GM12878 (cell line): ENCODE results near the gene VWA5B2. TPM values are rescaled to one million over a fixed set of nuclear protein-coding genes. Genes with fewer than 3 reads are reported as not detected.

Experiments
- ATAC-seq: fragments of 200-7000 bp; cut with Tn5 transposase; 3 replicates; pipeline ENCODE4 v1.9.1; 2020; ENCODE audit warnings: mild to moderate bottlenecking, moderate library complexity
- BruUV-seq: library from RNA; stranded (reverse); fragments of 400-500 nt; replicated peaks from 2 replicates; lab custom pipeline; 2021; lab: Mats Ljungman, UMichigan
- CTCF ChIA-PET: fragments of 300-600 bp; sonication (Branson Sonifier 250); formaldehyde crosslinking; extraction: SDS; loops from one replicate; lab custom pipeline; 2021; ENCODE audit warnings: inconsistent platforms; lab: Yijun Ruan, JAX
- POLR2A ChIA-PET: fragments of 350-600 bp; formaldehyde crosslinking; extraction: SDS; loops from one replicate; lab custom pipeline; 2021; ENCODE audit warnings: inconsistent platforms; lab: Charles Lee
- RAD21 ChIA-PET: fragments of 300-600 bp; sonication (Branson Sonifier 250); formaldehyde crosslinking; loops from one replicate; lab custom pipeline; 2023; ENCODE audit warnings: antibody characterized with exemption; ENCODE audit not compliant: unreplicated experiment; lab: Charles Lee
- SMC1A ChIA-PET: fragments of 300-600 bp; sonication (Branson Sonifier 250); formaldehyde crosslinking; loops from one replicate; lab custom pipeline; 2023; ENCODE audit not compliant: unreplicated experiment, uncharacterized antibody; lab: Charles Lee
- DNase-seq: peaks from one replicate; pipeline ENCODE4 v3.0.0-alpha.2; 2011; ENCODE audit warnings: low read depth, low spot score
- FAIRE-seq: peaks from 3 replicates; lab custom pipeline; 2011; peaks lifted over from hg19 to GRCh38; lab: Jason Lieb, UNC
- H2AFZ ChIP-seq: 2 replicates; pipeline ENCODE4 v1.6.0; 2011; ENCODE audit warnings: low read depth, low read length, control low read depth; ENCODE audit not compliant: control insufficient read depth
- H3K27ac ChIP-seq: 2 replicates; pipeline ENCODE4 v1.5.1; 2011; ENCODE audit warnings: control low read depth; ENCODE audit not compliant: control insufficient read depth, insufficient read depth
- H3K27me3 ChIP-seq, 2 experiments: replicated peaks in 1 of 2; 2 replicates each; pipeline versions ENCODE4 v1.6.0 to v1.6.1; 2011; ENCODE audit warnings: low read length in 1 of 2; ENCODE audit not compliant: control insufficient read depth in 2 of 2, insufficient read depth in 2 of 2
- H3K36me3 ChIP-seq, 2 experiments: 2 replicates each; pipeline ENCODE4 v1.5.1; 2011; ENCODE audit warnings: low read length in 1 of 2; ENCODE audit not compliant: control insufficient read depth in 2 of 2, insufficient read depth in 2 of 2
- H3K4me1 ChIP-seq: 2 replicates; pipeline ENCODE4 v1.6.1; 2011; ENCODE audit warnings: mild to moderate bottlenecking, low read length, moderate library complexity, mixed read lengths; ENCODE audit not compliant: control insufficient read depth, insufficient read depth
- H3K4me2 ChIP-seq: 2 replicates; pipeline ENCODE4 v1.6.0; 2011; ENCODE audit warnings: control low read depth; ENCODE audit not compliant: control insufficient read depth, insufficient read depth
- H3K4me3 ChIP-seq: fragments of 200-600 bp; sonication (generic); 2 replicates; pipeline ENCODE4 v1.5.1; 2016
- H3K79me2 ChIP-seq: 2 replicates; pipeline ENCODE4 v1.6.0; 2011; ENCODE audit warnings: low read length; ENCODE audit not compliant: control insufficient read depth, insufficient read depth
- H3K9ac ChIP-seq: 2 replicates; pipeline ENCODE4 v1.8.0; 2011; ENCODE audit warnings: low read length, control low read depth, mixed read lengths; ENCODE audit not compliant: control insufficient read depth, insufficient read depth
- H3K9me3 ChIP-seq: replicated peaks from 3 replicates; pipeline ENCODE4 v1.5.1; 2011; ENCODE audit warnings: mild to moderate bottlenecking, low read length; ENCODE audit not compliant: control insufficient read depth, insufficient read depth
- H4K20me1 ChIP-seq: 2 replicates; pipeline ENCODE4 v1.6.0; 2011; ENCODE audit not compliant: control insufficient read depth, insufficient read depth
- BCL11A ChIP-seq: IDR thresholded peaks from 2 replicates; pipeline ENCODE4 v1.6.1; 2011; ENCODE audit warnings: low read depth, low read length
- BRCA1 ChIP-seq: IDR thresholded peaks from 2 replicates; pipeline ENCODE4 v1.6.1; 2011; ENCODE audit warnings: low read depth, low read length, improper control_type of control experiment
- CBFB ChIP-seq: IDR thresholded peaks from 2 replicates; pipeline ENCODE4 v1.6.1; 2016; ENCODE audit warnings: antibody characterized with exemption, low read depth
- HSF1 ChIP-seq: fragments of 150-350 bp; IDR thresholded peaks from 2 replicates; pipeline ENCODE4 v1.6.1; 2014; ENCODE audit warnings: mild to moderate bottlenecking, low read depth, low read length
- IRF4 ChIP-seq: IDR thresholded peaks from 2 replicates; pipeline ENCODE4 v1.6.1; 2011; ENCODE audit warnings: low read depth, low read length
- MTA3 ChIP-seq: IDR thresholded peaks from 2 replicates; pipeline ENCODE4 v1.6.1; 2012; ENCODE audit warnings: low read length, inconsistent platforms, borderline replicate concordance
- MXI1 ChIP-seq: fragments of 150-350 bp; IDR thresholded peaks from 2 replicates; pipeline ENCODE4 v1.6.1; 2011; ENCODE audit warnings: low read depth, mild to moderate bottlenecking, inconsistent platforms, low read length, improper control_type of control experiment
- NR2F1 ChIP-seq: fragments of 450-650 bp; conservative IDR thresholded peaks from 2 replicates; pipeline ENCODE4 v1.6.1; 2017; ENCODE audit warnings: mild to moderate bottlenecking
- RELA ChIP-seq: fragments of 450-650 bp; IDR thresholded peaks from 2 replicates; pipeline ENCODE4 v1.8.0; 2014; ENCODE audit warnings: borderline replicate concordance; ENCODE audit not compliant: partially characterized antibody
- SKIL ChIP-seq: fragments of 450-650 bp; IDR thresholded peaks from 2 replicates; pipeline ENCODE4 v1.6.1; 2017; ENCODE audit warnings: mild to moderate bottlenecking, low read depth, inconsistent platforms; ENCODE audit not compliant: poor library complexity, severe bottlenecking
- TBL1XR1 ChIP-seq: IDR thresholded peaks from 2 replicates; pipeline ENCODE4 v1.6.1; 2012; ENCODE audit warnings: low read depth, low read length, improper control_type of control experiment
- TCF12 ChIP-seq: IDR thresholded peaks from 2 replicates; pipeline ENCODE4 v1.6.1; 2011; ENCODE audit warnings: low read depth, mild to moderate bottlenecking, low read length
- TCF7 ChIP-seq: IDR thresholded peaks from 2 replicates; pipeline ENCODE4 v1.6.1; 2014; ENCODE audit warnings: antibody characterized with exemption, borderline replicate concordance
- USF2 ChIP-seq: IDR thresholded peaks from 2 replicates; pipeline ENCODE4 v1.6.1; 2011; ENCODE audit warnings: low read depth, low read length, improper control_type of control experiment, borderline replicate concordance
- ZNF687 ChIP-seq: fragments of 450-650 bp; IDR thresholded peaks from 2 replicates; pipeline ENCODE4 v1.6.1; 2017; ENCODE audit warnings: mild to moderate bottlenecking, moderate library complexity
- WGBS: methylation state at CpG from one replicate; pipeline ENCODE4 v1.1.6; 2016; ENCODE audit warnings: low lambda C conversion rate; ENCODE audit not compliant: insufficient replicate concordance, insufficient coverage; ENCODE audit errors: missing lambda C conversion rate; 5-methylcytosine and 5-hydroxymethylcytosine counted together
- in situ Hi-C: fragments of 300-500 bp; cut with MboI; formaldehyde crosslinking; loops from 9 replicates; pipeline ENCODE4 v1.14.3; 2018; ENCODE audit warnings: mixed read lengths
- intact Hi-C: fragments of 100-400 bp; cut with micrococcal nuclease; formaldehyde crosslinking; loops from one replicate; pipeline ENCODE4 v1.14.2; 2022; ENCODE audit not compliant: unreplicated experiment
- polyA plus RNA-seq, 11 experiments: library from polyadenylated mRNA; depleted of rRNA in 4 of 11; unstranded in 6 of 11; stranded (reverse) in 5 of 11; fragments of >200 nt; fragmentation: Nextera tagmentation in 4 of 11; fragmentation: Illumina TruSeq in 1 of 11; extraction: Ambion mirVana in 4 of 11; extraction: Trizol in 1 of 11; gene quantifications; 1 replicate in 1 of 11; 2 replicates in 10 of 11; pipeline versions ENCODE4 v1.2.1 to v1.2.3, GENCODE V29; 2011 to 2016; ENCODE audit warnings: inconsistent platforms in 2 of 11, missing spikeins in 2 of 11, low read depth in 1 of 11
- total RNA-seq, 4 experiments: library from RNA; depleted of rRNA in 3 of 4; stranded (reverse); fragments of >200 nt in 3 of 4; fragmentation: Illumina TruSeq in 1 of 4; extraction: Trizol in 1 of 4; gene quantifications; 2 replicates each; pipeline versions ENCODE4 v1.2.1 to v1.2.3, GENCODE V29; 2013 to 2021

Gene VWA5B2
- total and polyA plus RNA-seq, 10 of the 15 experiments (the other 5 are each of a cell fraction or from before 2014, with no cell fraction given), result 0.03 to 0.09 TPM; not detected in 8

GRCh38 chr3:184186902-184187207 lies 42.5 kb upstream of the VWA5B2 start:
- H3K79me2 ChIP-seq, result peaks cover 27% of the 10 kb centered on the region
- POLR2A ChIA-PET, result interaction anchor here (0.5 to 2.0 kb wide), 9 partner anchors 13 to 278 kb away, joined by 3 to 7 read pairs (median 4); partner anchors contain the start of genes AP2M1, CLCN2, DVL3 and POLR2H
- no peaks in the 10 kb centered on the region for H3K9me3 ChIP-seq
- peaks cover 10 to 16% of the 10 kb centered on the region in 2 experiments for H3K36me3 ChIP-seq
- RAD21 ChIA-PET, result interaction anchor here (1.3 to 1.5 kb wide), 2 partner anchors 9 to 31 kb away, joined by 3 to 7 read pairs; no protein-coding TSS in a partner anchor
- DNase-seq (no peak), ATAC-seq (no peak), FAIRE-seq (no peak)
- no peak overlapping the region for H2AFZ ChIP-seq
- H3K9ac ChIP-seq, result peak overlapping the region; percentile 83
- WGBS, result 25% methylated on average over 3 of the region's 3 CpGs
- CTCF ChIA-PET, result interaction anchor here (0.8 to 1.4 kb wide), 2 partner anchors 31 to 42 kb away, joined by 3 to 5 read pairs; no protein-coding TSS in a partner anchor
- in situ Hi-C loops (no loop called here), intact Hi-C loops (loop anchor here (2.0 kb wide), 2 partner anchors 52 to 64 kb away; partner anchors contain the start of gene EIF2B5)
- TSS peak; percentile 69 for BruUV-seq
- SMC1A ChIA-PET, result interaction anchor here (0.7 to 0.8 kb wide), 2 partner anchors 102 to 291 kb away, joined by 3 read pairs; no protein-coding TSS in a partner anchor
- H3K4me3 ChIP-seq, result peak overlapping the region; percentile 93
- no peaks in the 10 kb centered on the region for H3K27me3 ChIP-seq
- 0 out of 2 replicates have a peak, but pooled peaks cover 4% of the 10 kb centered on the region for H3K4me1 ChIP-seq
- H4K20me1 ChIP-seq, result peaks cover 3% of the 10 kb centered on the region; the same call in 1 of the 2 replicates
- peak overlapping the region; percentile 95 for H3K4me2 ChIP-seq
- H3K27ac ChIP-seq, result peak overlapping the region; percentile 73
- TF ChIP-seq BRCA1, result no peak
- no peak for TF ChIP-seq TCF7
- TF ChIP-seq ZNF687, result no peak
- TF ChIP-seq USF2, result no peak
- no peak for TF ChIP-seq TCF12
- no peak for TF ChIP-seq MXI1
- no peak for TF ChIP-seq MTA3
- TF ChIP-seq HSF1, result no peak
- TF ChIP-seq RELA, result no peak
- TF ChIP-seq IRF4, result no peak
- TF ChIP-seq SKIL, result no peak
- no peak for TF ChIP-seq BCL11A
- TF ChIP-seq NR2F1, result no peak
- no peak for TF ChIP-seq CBFB
- no peak for TF ChIP-seq TBL1XR1
